ENCODE data around the gene SEPTIN12. TPM values are rescaled to one million over a fixed set of nuclear protein-coding genes. Genes with fewer than 3 reads are reported as not detected.

The SEPTIN12 gene
- total and polyA plus RNA-seq, 2 of the 8 experiments (the other 6 are each of a cell fraction or from before 2014, with no cell fraction given), result 0.24 TPM; not detected in 1

DNA sequence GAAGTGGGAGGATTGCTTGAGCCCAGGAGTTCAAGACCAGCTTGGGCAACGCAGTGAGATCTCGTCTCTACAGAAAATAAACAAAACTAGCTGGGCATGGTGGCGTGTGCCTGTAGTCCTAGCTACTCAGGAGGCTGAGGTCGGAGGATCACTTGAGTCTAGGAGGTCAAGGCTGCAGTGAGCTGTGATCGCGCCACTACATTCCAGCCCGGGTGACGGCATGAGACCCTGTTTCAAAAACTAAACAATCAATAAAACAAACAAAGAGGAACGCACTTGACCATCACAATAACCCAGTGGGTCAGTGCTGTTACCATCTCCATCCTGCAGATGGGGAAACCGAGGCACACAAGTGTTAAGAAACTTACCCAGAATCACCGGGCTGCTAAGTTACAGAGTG lies 34.9 kb downstream of the SEPTIN12 start:
- H3K4ac ChIP-seq (replicated peaks; ENCODE audit: insufficient read length, low read depth, low read length), result no peak overlapping the region
- FAIRE-seq, result no peak
- TF ChIP-seq CBX8 (IDR thresholded peaks at IDR 0.05; ENCODE audit: borderline replicate concordance, low read depth, low read length), result no peak
- TF ChIP-seq KDM4A (IDR thresholded peaks at IDR 0.05; ENCODE audit: low read depth, low read length, severe bottlenecking), result no peak
- TF ChIP-seq SP1 (IDR thresholded peaks at IDR 0.05; ENCODE audit: low read depth, low read length), result no peak
- no peak for TF ChIP-seq CTBP2 (IDR thresholded peaks at IDR 0.05; ENCODE audit: borderline replicate concordance, insufficient read depth, insufficient read length, low read length)
- no peak for TF ChIP-seq BCL11A (IDR thresholded peaks at IDR 0.05; ENCODE audit: low read depth in 2 of 2, low read length in 2 of 2)
- TF ChIP-seq EP300 (IDR thresholded peaks at IDR 0.05; ENCODE audit: borderline replicate concordance in 1 of 2, low read depth in 2 of 2, low read length in 2 of 2), result no peak
- TF ChIP-seq CHD2 (IDR thresholded peaks at IDR 0.05; ENCODE audit: low read length), result no peak
- TF ChIP-seq RXRA (IDR thresholded peaks at IDR 0.05; ENCODE audit: insufficient read depth, low read depth, low read length), result no peak
- H3K79me1 ChIP-seq (ENCODE audit: low read depth, low read length), result no peaks in the 10 kb centered on the region; the same call in none of the 2 replicates
- CTCF ChIA-PET (ENCODE audit: partially characterized antibody), result interaction anchor here (1.0 kb wide), 1 partner anchor 15 kb away, joined by 3 read pairs; no protein-coding TSS in a partner anchor
- H2AFZ ChIP-seq (ENCODE audit: low read length), result no peak overlapping the region
- H3K14ac ChIP-seq (ENCODE audit: insufficient read length), result no peak overlapping the region
- no peaks in the 10 kb centered on the region for H3K27me3 ChIP-seq (replicated peaks in 1 of 4; ENCODE audit: control insufficient read depth in 3 of 4, extremely low read depth in 1 of 4, insufficient read depth in 3 of 4, low read length in 3 of 4)
- 95% methylated on average over 11 of the region's 11 CpGs; no CpG with 5 or more reads in 1 of the 2 experiments for WGBS, 2 experiments (ENCODE audit: extremely low coverage in 1 of 2, insufficient coverage in 1 of 2, insufficient read length in 1 of 2, insufficient replicate concordance in 2 of 2, low coverage in 1 of 2, low lambda C conversion rate in 2 of 2, missing lambda C conversion rate in 1 of 2)
- no peak overlapping the region for H3K4me3 ChIP-seq (ENCODE audit: extremely low read depth in 1 of 4, insufficient read depth in 2 of 4, low read depth in 3 of 4, low read length in 4 of 4)
- no peaks in the 10 kb centered on the region for H3K23me2 ChIP-seq (ENCODE audit: low read depth, low read length)
- no peak overlapping the region for H4K8ac ChIP-seq (ENCODE audit: extremely low read depth, insufficient read depth, low read length)
- H4K20me1 ChIP-seq (replicated peaks in 1 of 2; ENCODE audit: control insufficient read depth in 1 of 2, insufficient read depth in 2 of 2, low read length in 2 of 2), result peaks cover 0 to 3% of the 10 kb centered on the region in 2 experiments
- no peak overlapping the region for H3K23ac ChIP-seq (ENCODE audit: insufficient read length)
- no peak overlapping the region for H3K9ac ChIP-seq (replicated peaks in 1 of 4; ENCODE audit: extremely low read depth in 1 of 4, low read depth in 3 of 4, low read length in 3 of 4)
- H3K36me3 ChIP-seq (ENCODE audit: control insufficient read depth in 2 of 4, insufficient read depth in 4 of 4, low read length in 3 of 4), result peaks cover 3 to 33% (median 25%) of the 10 kb centered on the region in 4 experiments; a peak in 6 of 8 replicates
- DNase-seq (ENCODE audit: low read depth in 1 of 2, low spot score in 2 of 2), result no peak
- H3K4me1 ChIP-seq (replicated peaks in 1 of 4; ENCODE audit: control insufficient read depth in 3 of 4, insufficient read depth in 4 of 4, low read length in 3 of 4), result no peaks in the 10 kb centered on the region
- no peak overlapping the region for H2BK15ac ChIP-seq (ENCODE audit: low read length)
- H3K18ac ChIP-seq (ENCODE audit: extremely low read depth, low read length), result no peak overlapping the region
- H3K56ac ChIP-seq (replicated peaks; ENCODE audit: insufficient read length, low read depth, low read length), result no peak overlapping the region
- H2AK5ac ChIP-seq (ENCODE audit: low read depth, low read length), result no peak overlapping the region
- no peak overlapping the region for H2BK120ac ChIP-seq (replicated peaks; ENCODE audit: low read depth, low read length)
- no peak overlapping the region for H2BK5ac ChIP-seq (ENCODE audit: low read depth, low read length)
- H3K9me3 ChIP-seq (ENCODE audit: insufficient read depth in 2 of 2, low read depth in 1 of 2, low read length in 1 of 2), result peaks cover 0 to 5% of the 10 kb centered on the region in 2 experiments; a peak in 1 of 4 replicates
- no peak overlapping the region for H3K27ac ChIP-seq (ENCODE audit: low read depth, low read length)
- H3K79me2 ChIP-seq (ENCODE audit: control insufficient read depth in 1 of 2, insufficient read depth in 2 of 2, low read length in 2 of 2), result no peaks in the 10 kb centered on the region
- H2BK20ac ChIP-seq (ENCODE audit: low read length), result no peak overlapping the region
- H4K91ac ChIP-seq (replicated peaks; ENCODE audit: insufficient read length, low read length), result no peak overlapping the region
- POLR2A ChIA-PET (ENCODE audit: partially characterized antibody), result no interaction called here
- H2BK12ac ChIP-seq (ENCODE audit: low read depth, low read length), result no peak overlapping the region
- H4K5ac ChIP-seq (ENCODE audit: insufficient read length, low read depth, low read length), result no peak overlapping the region
- no peak overlapping the region for H3K4me2 ChIP-seq (ENCODE audit: insufficient read depth in 1 of 2, low read depth in 2 of 2, low read length in 2 of 2)

Data from H1 (cell line).